ENCODE data around the gene FYCO1. TPM values are rescaled to one million over a fixed set of nuclear protein-coding genes. Genes with fewer than 3 reads are reported as not detected.

Gene FYCO1
- total RNA-seq, 1 donor from 2014 or later: 40.9 TPM

- no peaks in the 10 kb centered on the region for H3K9me3 ChIP-seq
- H3K36me3 ChIP-seq: peaks cover 100% of the 10 kb centered on the region
- H3K27ac ChIP-seq: no peak overlapping the region
- H3K4me3 ChIP-seq: no peak overlapping the region
- intact Hi-C loops (cut with DNase I): no loop called here
- DNase-seq: no peak
- no peaks in the 10 kb centered on the region for H3K4me1 ChIP-seq
- TF ChIP-seq CTCF (IDR thresholded peaks at IDR 0.05): no peak
- H3K27me3 ChIP-seq (ENCODE audit: low read depth): no peaks in the 10 kb centered on the region
- ATAC-seq: peak in 1 of 2 donors; percentile 26
Observed at GRCh38 chr3:45957586-45957985, 38.0 kb downstream of the FYCO1 start.

- Histone ChIP-seq H3K4me3 (no peak overlapping the region), H3K9me3 (no peaks in the 10 kb centered on the region), H3K27ac (no peak overlapping the region), H3K27me3 (ENCODE audit: low read depth) (no peaks in the 10 kb centered on the region), H3K4me1 (no peaks in the 10 kb centered on the region), H3K36me3 (peaks cover 100% of the 10 kb centered on the region)
- intact Hi-C loops (cut with DNase I): no loop called here
- no peak for ATAC-seq
- TF ChIP-seq CTCF (IDR thresholded peaks at IDR 0.05): no peak
- no peak for DNase-seq
Observed at GRCh38 chr3:45955706-45956105, 39.9 kb downstream of the FYCO1 start.

- peaks cover 100% of the 10 kb centered on the region for H3K36me3 ChIP-seq
- no peak overlapping the region for H3K27ac ChIP-seq
- DNase-seq: no peak
- H3K4me1 ChIP-seq: no peaks in the 10 kb centered on the region
- ATAC-seq: peak; percentile 43 to 70
- H3K27me3 ChIP-seq (ENCODE audit: low read depth): no peaks in the 10 kb centered on the region
- intact Hi-C loops (cut with DNase I): no loop called here
- no peak for TF ChIP-seq CTCF (IDR thresholded peaks at IDR 0.05)
- no peaks in the 10 kb centered on the region for H3K9me3 ChIP-seq
- H3K4me3 ChIP-seq: no peak overlapping the region
Observed at GRCh38 chr3:45955017-45955647, 40.5 kb downstream of the FYCO1 start.

- Histone ChIP-seq H3K36me3 (peaks cover 100% of the 10 kb centered on the region), H3K4me3 (no peak overlapping the region), H3K27ac (no peak overlapping the region), H3K9me3 (no peaks in the 10 kb centered on the region), H3K4me1 (no peaks in the 10 kb centered on the region), H3K27me3 (ENCODE audit: low read depth) (no peaks in the 10 kb centered on the region)
- TF ChIP-seq CTCF (IDR thresholded peaks at IDR 0.05): no peak
- DNase-seq (no peak), ATAC-seq (no peak)
- intact Hi-C loops (cut with DNase I): no loop called here
Observed at GRCh38 chr3:45954306-45954705, 41.3 kb downstream of the FYCO1 start.

- intact Hi-C loops (cut with DNase I): no loop called here
- DNase-seq (no peak), ATAC-seq (no peak)
- Histone ChIP-seq H3K27me3 (ENCODE audit: low read depth) (no peaks in the 10 kb centered on the region), H3K4me1 (no peaks in the 10 kb centered on the region), H3K9me3 (no peaks in the 10 kb centered on the region), H3K4me3 (no peak overlapping the region), H3K36me3 (peaks cover 100% of the 10 kb centered on the region), H3K27ac (no peak overlapping the region)
- TF ChIP-seq CTCF (IDR thresholded peaks at IDR 0.05): no peak
Observed at GRCh38 chr3:45953536-45953935, 42.1 kb downstream of the FYCO1 start.
